OCI-LY7 (cell line): ENCODE measurements around the gene ANKS1B.

Experiments
- CTCF ChIP-seq: fragments of 200-600 bp; sonication (generic); conservative IDR thresholded peaks from 2 replicates; pipeline ENCODE4 v1.5.1; 2014; ENCODE audit warnings: mild to moderate bottlenecking, antibody characterized with exemption, low read length, moderate library complexity, mixed read lengths
- EZH2phosphoT487 ChIP-seq: fragments of 200-600 bp; sonication (generic); IDR thresholded peaks from 2 replicates; pipeline ENCODE4 v1.6.1; 2018; ENCODE audit warnings: low read depth, borderline replicate concordance, mild to moderate bottlenecking, mixed run types, antibody characterized with exemption, low read length, moderate library complexity, mixed read lengths

- TF ChIP-seq CTCF (no peak), EZH2phosphoT487 (no peak)
These were observed 1176.4 kb downstream of the ANKS1B start for GRCh38 chr12:98808243-98808875.
